ENCODE measurements around the gene PSMC6.
"Not testable (repeated sequence)": the region's sequence is repeated elsewhere in the genome, so short reads cannot be mapped to it uniquely, and the experiment has no call there.

PSMC6 gene

GRCh38 chr14:52724360-52724644 lies 17.3 kb downstream of the PSMC6 start:
- Histone ChIP-seq H3K9ac (ENCODE audit: low read length) (no peak overlapping the region), H3K36me3 (ENCODE audit: control insufficient read depth, low read depth, low read length) (peaks cover 79% of the 10 kb centered on the region), H3K4me3 (ENCODE audit: low read length) (no peak overlapping the region), H3K4me1 (ENCODE audit: control insufficient read depth, low read depth, low read length) (no peaks in the 10 kb centered on the region), H3K9me3 (ENCODE audit: control insufficient read depth, low read depth, low read length) (no peaks in the 10 kb centered on the region), H3K27me3 (ENCODE audit: control insufficient read depth, insufficient read depth, low read length) (no peaks in the 10 kb centered on the region), H3K27ac (ENCODE audit: low read length) (no peak overlapping the region)

- not testable (repeated sequence) for H3K27me3 ChIP-seq (ENCODE audit: control insufficient read depth, insufficient read depth, low read length); H3K9ac ChIP-seq (ENCODE audit: low read length)
- peaks cover 48% of the 10 kb centered on the region for H3K36me3 ChIP-seq (ENCODE audit: control insufficient read depth, low read depth, low read length)
Measured at GRCh38 chr14:52727509-52727908, 20.5 kb downstream of the PSMC6 start.

GRCh38 chr14:52729035-52729434 lies 22.0 kb downstream of the PSMC6 start:
- not testable (repeated sequence) for H3K4me3 ChIP-seq (ENCODE audit: low read length); H3K27me3 ChIP-seq (ENCODE audit: control insufficient read depth, insufficient read depth, low read length); H3K9ac ChIP-seq (ENCODE audit: low read length); H3K27ac ChIP-seq (ENCODE audit: low read length); H3K9me3 ChIP-seq (ENCODE audit: control insufficient read depth, low read depth, low read length); H3K4me1 ChIP-seq (ENCODE audit: control insufficient read depth, low read depth, low read length)
- H3K36me3 ChIP-seq (ENCODE audit: control insufficient read depth, low read depth, low read length) = peaks cover 33% of the 10 kb centered on the region

More at GRCh38 chr14:52727509-52727908, 20.5 kb downstream of the PSMC6 start:
- not testable (repeated sequence) for H3K27ac ChIP-seq (ENCODE audit: low read length); H3K4me3 ChIP-seq (ENCODE audit: low read length); H3K4me1 ChIP-seq (ENCODE audit: control insufficient read depth, low read depth, low read length); H3K9me3 ChIP-seq (ENCODE audit: control insufficient read depth, low read depth, low read length)

- Histone ChIP-seq H3K27ac (ENCODE audit: low read length) (no peak overlapping the region), H3K4me3 (ENCODE audit: low read length) (peak overlapping the region; percentile 47), H3K27me3 (ENCODE audit: control insufficient read depth, insufficient read depth, low read length) (no peaks in the 10 kb centered on the region), H3K9me3 (ENCODE audit: control insufficient read depth, low read depth, low read length) (no peaks in the 10 kb centered on the region), H3K4me1 (ENCODE audit: control insufficient read depth, low read depth, low read length) (peaks cover 5% of the 10 kb centered on the region), H3K36me3 (ENCODE audit: control insufficient read depth, low read depth, low read length) (peaks cover 27% of the 10 kb centered on the region), H3K9ac (ENCODE audit: low read length) (peak overlapping the region; percentile 44)
Measured at GRCh38 chr14:52729585-52729924, 22.6 kb downstream of the PSMC6 start.

GRCh38 chr14:52729925-52730708 lies 23.1 kb downstream of the PSMC6 start, which contains the start of gene STYX:
Gene STYX (plus strand): TSS chr14:52730166. CDS start chr14:52730475, 309 bp downstream.
- H3K36me3 ChIP-seq (ENCODE audit: control insufficient read depth, low read depth, low read length) = peaks cover 22% of the 10 kb centered on the region
- no peaks in the 10 kb centered on the region for H3K27me3 ChIP-seq (ENCODE audit: control insufficient read depth, insufficient read depth, low read length)
- peak within 1 kb of the TSS; percentile 96 for H3K4me3 ChIP-seq (ENCODE audit: low read length)
- H3K27ac ChIP-seq (ENCODE audit: low read length) = peak within 1 kb of the TSS; percentile 35
- H3K9ac ChIP-seq (ENCODE audit: low read length) = peak within 1 kb of the TSS; percentile 92
- peaks cover 7% of the 10 kb centered on the region for H3K4me1 ChIP-seq (ENCODE audit: control insufficient read depth, low read depth, low read length)
- H3K9me3 ChIP-seq (ENCODE audit: control insufficient read depth, low read depth, low read length) = no peaks in the 10 kb centered on the region

GRCh38 chr14:52730709-52731111 lies 23.7 kb downstream of the PSMC6 start:
- H3K36me3 ChIP-seq (ENCODE audit: control insufficient read depth, low read depth, low read length) = peaks cover 16% of the 10 kb centered on the region
- no peaks in the 10 kb centered on the region for H3K27me3 ChIP-seq (ENCODE audit: control insufficient read depth, insufficient read depth, low read length)
- H3K27ac ChIP-seq (ENCODE audit: low read length) = peak overlapping the region; percentile 35

GRCh38 chr14:52733824-52734223 lies 26.8 kb downstream of the PSMC6 start:
- Histone ChIP-seq H3K4me1 (ENCODE audit: control insufficient read depth, low read depth, low read length) (peaks cover 21% of the 10 kb centered on the region), H3K4me3 (ENCODE audit: low read length) (no peak overlapping the region)

More at GRCh38 chr14:52730709-52731111, 23.7 kb downstream of the PSMC6 start:
- peaks cover 13% of the 10 kb centered on the region for H3K4me1 ChIP-seq (ENCODE audit: control insufficient read depth, low read depth, low read length)
- no peaks in the 10 kb centered on the region for H3K9me3 ChIP-seq (ENCODE audit: control insufficient read depth, low read depth, low read length)
- peak overlapping the region; percentile 92 for H3K9ac ChIP-seq (ENCODE audit: low read length)
- H3K4me3 ChIP-seq (ENCODE audit: low read length) = peak overlapping the region; percentile 96

GRCh38 chr14:52735921-52736489 lies 29.0 kb downstream of the PSMC6 start:
- no peaks in the 10 kb centered on the region for H3K36me3 ChIP-seq (ENCODE audit: control insufficient read depth, low read depth, low read length)
- H3K9me3 ChIP-seq (ENCODE audit: control insufficient read depth, low read depth, low read length) = no peaks in the 10 kb centered on the region
- H3K4me1 ChIP-seq (ENCODE audit: control insufficient read depth, low read depth, low read length) = peaks cover 21% of the 10 kb centered on the region
- no peak overlapping the region for H3K27ac ChIP-seq (ENCODE audit: low read length)
- H3K9ac ChIP-seq (ENCODE audit: low read length) = no peak overlapping the region
- H3K27me3 ChIP-seq (ENCODE audit: control insufficient read depth, insufficient read depth, low read length) = no peaks in the 10 kb centered on the region
- no peak overlapping the region for H3K4me3 ChIP-seq (ENCODE audit: low read length)

More at GRCh38 chr14:52733824-52734223, 26.8 kb downstream of the PSMC6 start:
- Histone ChIP-seq H3K36me3 (ENCODE audit: control insufficient read depth, low read depth, low read length) (no peaks in the 10 kb centered on the region), H3K9me3 (ENCODE audit: control insufficient read depth, low read depth, low read length) (no peaks in the 10 kb centered on the region), H3K27me3 (ENCODE audit: control insufficient read depth, insufficient read depth, low read length) (no peaks in the 10 kb centered on the region), H3K9ac (ENCODE audit: low read length) (no peak overlapping the region), H3K27ac (ENCODE audit: low read length) (no peak overlapping the region)

GRCh38 chr14:52738409-52738808 lies 31.4 kb downstream of the PSMC6 start:
- Histone ChIP-seq H3K36me3 (ENCODE audit: control insufficient read depth, low read depth, low read length) (no peaks in the 10 kb centered on the region), H3K4me3 (ENCODE audit: low read length) (no peak overlapping the region), H3K9ac (ENCODE audit: low read length) (no peak overlapping the region), H3K27ac (ENCODE audit: low read length) (no peak overlapping the region), H3K9me3 (ENCODE audit: control insufficient read depth, low read depth, low read length) (no peaks in the 10 kb centered on the region), H3K4me1 (ENCODE audit: control insufficient read depth, low read depth, low read length) (peaks cover 20% of the 10 kb centered on the region), H3K27me3 (ENCODE audit: control insufficient read depth, insufficient read depth, low read length) (no peaks in the 10 kb centered on the region)

- Histone ChIP-seq H3K4me1 (ENCODE audit: control insufficient read depth, low read depth, low read length) (peaks cover 8% of the 10 kb centered on the region), H3K4me3 (ENCODE audit: low read length) (no peak overlapping the region), H3K27ac (ENCODE audit: low read length) (no peak overlapping the region), H3K9me3 (ENCODE audit: control insufficient read depth, low read depth, low read length) (no peaks in the 10 kb centered on the region), H3K9ac (ENCODE audit: low read length) (no peak overlapping the region), H3K36me3 (ENCODE audit: control insufficient read depth, low read depth, low read length) (peaks cover 7% of the 10 kb centered on the region), H3K27me3 (ENCODE audit: control insufficient read depth, insufficient read depth, low read length) (no peaks in the 10 kb centered on the region)
Measured at GRCh38 chr14:52740751-52741150, 33.8 kb downstream of the PSMC6 start.

GRCh38 chr14:52741865-52742264 lies 34.9 kb downstream of the PSMC6 start:
- no peak overlapping the region for H3K27ac ChIP-seq (ENCODE audit: low read length)
- H3K9me3 ChIP-seq (ENCODE audit: control insufficient read depth, low read depth, low read length) = no peaks in the 10 kb centered on the region
- peaks cover 13% of the 10 kb centered on the region for H3K36me3 ChIP-seq (ENCODE audit: control insufficient read depth, low read depth, low read length)
- H3K4me1 ChIP-seq (ENCODE audit: control insufficient read depth, low read depth, low read length) = no peaks in the 10 kb centered on the region
- H3K27me3 ChIP-seq (ENCODE audit: control insufficient read depth, insufficient read depth, low read length) = no peaks in the 10 kb centered on the region
- H3K4me3 ChIP-seq (ENCODE audit: low read length) = no peak overlapping the region
- no peak overlapping the region for H3K9ac ChIP-seq (ENCODE audit: low read length)
